SK-N-MC (cell line): ENCODE data around the gene HACD1.

Source experiments
- EZH2 ChIP-seq: fragments of 200-600 bp; sonication (generic); IDR thresholded peaks from one replicate; pipeline ENCODE4 v1.6.1; 2017; ENCODE audit warnings: antibody characterized with exemption
- FOXP2 ChIP-seq: optimal IDR thresholded peaks from 2 replicates; pipeline ENCODE3; 2011; ENCODE audit warnings: mild to moderate bottlenecking, moderate library complexity; ENCODE audit not compliant: insufficient read depth; ENCODE audit errors: extremely low read length, control extremely low read depth
- POLR2AphosphoS5 ChIP-seq: IDR thresholded peaks from 2 replicates; pipeline ENCODE4 v1.6.1; 2012; ENCODE audit warnings: mild to moderate bottlenecking, low read depth, low read length, borderline replicate concordance

GRCh38 chr10:17605936-17606335 lies 11.2 kb downstream of the HACD1 start:
- TF ChIP-seq EZH2: no peak
- TF ChIP-seq POLR2AphosphoS5: no peak
- no peak for TF ChIP-seq FOXP2
